Tibial nerve (tissue), 3 donors: Measurements from ENCODE around the gene PHACTR4.

ENCODE experiments used
- POLR2A ChIP-seq, 2 donors: fragments of 450-650 bp; IDR thresholded peaks; one replicate each; pipeline ENCODE4 v1.6.1; 2017; ENCODE audit warnings: antibody characterized with exemption in 2 of 2, mild to moderate bottlenecking in 2 of 2, moderate library complexity in 2 of 2
- TF ChIP-seq, protein P1 (sequence below), 5 experiments: fragments of 200-600 bp in 3 of 5; fragments of 450-650 bp in 2 of 5; sonication (generic) in 3 of 5; IDR thresholded peaks; one replicate each; pipeline ENCODE4 v1.5.1; 2016 to 2019; ENCODE audit warnings: antibody characterized with exemption in 5 of 5, mild to moderate bottlenecking in 3 of 5, moderate library complexity in 2 of 5

DNA sequence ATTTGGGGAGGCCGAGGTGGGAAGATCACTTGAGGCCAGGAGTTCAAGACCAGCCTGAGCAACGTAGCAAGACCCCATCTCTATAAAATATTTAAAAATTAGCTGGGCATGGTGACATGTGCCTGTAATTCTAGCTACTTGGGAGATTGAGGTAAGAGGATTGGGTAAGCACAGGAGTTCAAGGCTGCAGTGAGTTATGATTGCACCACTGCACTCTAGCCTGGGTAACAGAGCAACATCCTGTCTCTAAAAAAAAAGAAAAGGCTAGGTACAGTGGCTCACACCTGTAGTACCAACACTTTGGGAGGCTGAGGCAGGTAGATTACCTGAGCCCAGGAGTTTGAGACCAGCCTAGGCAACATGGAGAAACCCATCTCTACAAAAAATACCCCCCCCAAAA lies 100.6 kb downstream of the PHACTR4 start:
- TF ChIP-seq, protein P1, sequence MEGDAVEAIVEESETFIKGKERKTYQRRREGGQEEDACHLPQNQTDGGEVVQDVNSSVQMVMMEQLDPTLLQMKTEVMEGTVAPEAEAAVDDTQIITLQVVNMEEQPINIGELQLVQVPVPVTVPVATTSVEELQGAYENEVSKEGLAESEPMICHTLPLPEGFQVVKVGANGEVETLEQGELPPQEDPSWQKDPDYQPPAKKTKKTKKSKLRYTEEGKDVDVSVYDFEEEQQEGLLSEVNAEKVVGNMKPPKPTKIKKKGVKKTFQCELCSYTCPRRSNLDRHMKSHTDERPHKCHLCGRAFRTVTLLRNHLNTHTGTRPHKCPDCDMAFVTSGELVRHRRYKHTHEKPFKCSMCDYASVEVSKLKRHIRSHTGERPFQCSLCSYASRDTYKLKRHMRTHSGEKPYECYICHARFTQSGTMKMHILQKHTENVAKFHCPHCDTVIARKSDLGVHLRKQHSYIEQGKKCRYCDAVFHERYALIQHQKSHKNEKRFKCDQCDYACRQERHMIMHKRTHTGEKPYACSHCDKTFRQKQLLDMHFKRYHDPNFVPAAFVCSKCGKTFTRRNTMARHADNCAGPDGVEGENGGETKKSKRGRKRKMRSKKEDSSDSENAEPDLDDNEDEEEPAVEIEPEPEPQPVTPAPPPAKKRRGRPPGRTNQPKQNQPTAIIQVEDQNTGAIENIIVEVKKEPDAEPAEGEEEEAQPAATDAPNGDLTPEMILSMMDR (IDR thresholded peaks at IDR 0.05): no peak
- TF ChIP-seq POLR2A (IDR thresholded peaks at IDR 0.05): no peak
